NCI-H2029 treated with DMSO at 0.1 percent for 48 hours (cell line): ENCODE results near the gene KCP.

Experiments
- DNase-seq: peaks from one replicate; lab custom pipeline; 2025; lab: John Stamatoyannopoulos, UW

Gene KCP

GRCh38 chr7:128858380-128859231, 51.9 kb downstream of the KCP start:
- DNase-seq = no peak

GRCh38 chr7:128856001-128856718, 54.3 kb downstream of the KCP start:
- no peak for DNase-seq

- no peak for DNase-seq
These were observed 55.0 kb downstream of the KCP start for GRCh38 chr7:128855559-128855958.

- no peak for DNase-seq
These were observed 56.1 kb downstream of the KCP start for GRCh38 chr7:128854396-128854795.

- DNase-seq = no peak
These were observed 56.7 kb downstream of the KCP start for GRCh38 chr7:128853799-128854198.

- no peak for DNase-seq
These were observed 57.8 kb downstream of the KCP start for GRCh38 chr7:128852537-128853254.

- no peak for DNase-seq
These were observed 60.6 kb downstream of the KCP start for GRCh38 chr7:128849804-128850490.

GRCh38 chr7:128849156-128849515, 61.4 kb downstream of the KCP start:
- no peak for DNase-seq

- DNase-seq = no peak
These were observed 62.0 kb downstream of the KCP start for GRCh38 chr7:128848289-128849155.

GRCh38 chr7:128847721-128848211, 62.7 kb downstream of the KCP start:
- no peak for DNase-seq

- no peak for DNase-seq
These were observed 63.6 kb downstream of the KCP start for GRCh38 chr7:128846781-128847444.

GRCh38 chr7:128845987-128846386, 64.5 kb downstream of the KCP start:
- DNase-seq = no peak

- no peak for DNase-seq
These were observed 65.0 kb downstream of the KCP start for GRCh38 chr7:128845475-128845874.

GRCh38 chr7:128844777-128845311, 65.7 kb downstream of the KCP start:
- no peak for DNase-seq

- DNase-seq = no peak
These were observed 66.4 kb downstream of the KCP start for GRCh38 chr7:128843938-128844621.

- no peak for DNase-seq
These were observed 67.6 kb downstream of the KCP start for GRCh38 chr7:128842674-128843641.

- no peak for DNase-seq
These were observed 68.4 kb downstream of the KCP start for GRCh38 chr7:128841921-128842673.
